NCI-H774 (cell line): ENCODE data around the gene HTR6.

Experiments
- DNase-seq: peaks from one replicate; lab custom pipeline; 2025; lab: John Stamatoyannopoulos, UW

HTR6 gene

DNA sequence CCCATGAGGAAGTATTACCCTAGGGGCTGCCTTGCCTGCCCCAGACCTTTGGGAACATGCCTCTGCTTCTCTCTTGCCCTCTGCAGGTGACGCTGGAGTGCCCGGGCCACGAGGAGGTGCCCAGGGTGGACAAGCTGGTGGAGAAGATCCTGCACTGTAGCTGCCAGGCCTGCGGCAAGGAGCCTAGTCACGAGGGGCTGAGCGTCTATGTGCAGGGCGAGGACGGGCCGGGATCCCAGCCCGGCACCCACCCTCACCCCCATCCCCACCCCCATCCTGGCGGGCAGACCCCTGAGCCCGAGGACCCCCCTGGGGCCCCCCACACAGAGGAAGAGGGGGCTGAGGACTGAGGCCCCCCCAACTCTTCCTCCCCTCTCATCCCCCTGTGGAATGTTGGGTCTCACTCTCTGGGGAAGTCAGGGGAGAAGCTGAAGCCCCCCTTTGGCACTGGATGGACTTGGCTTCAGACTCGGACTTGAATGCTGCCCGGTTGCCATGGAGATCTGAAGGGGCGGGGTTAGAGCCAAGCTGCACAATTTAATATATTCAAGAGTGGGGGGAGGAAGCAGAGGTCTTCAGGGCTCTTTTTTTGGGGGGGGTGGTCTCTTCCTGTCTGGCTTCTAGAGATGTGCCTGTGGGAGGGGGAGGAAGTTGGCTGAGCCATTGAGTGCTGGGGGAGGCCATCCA is 7.8 kb upstream of the HTR6 start:
- DNase-seq, result no peak

DNA sequence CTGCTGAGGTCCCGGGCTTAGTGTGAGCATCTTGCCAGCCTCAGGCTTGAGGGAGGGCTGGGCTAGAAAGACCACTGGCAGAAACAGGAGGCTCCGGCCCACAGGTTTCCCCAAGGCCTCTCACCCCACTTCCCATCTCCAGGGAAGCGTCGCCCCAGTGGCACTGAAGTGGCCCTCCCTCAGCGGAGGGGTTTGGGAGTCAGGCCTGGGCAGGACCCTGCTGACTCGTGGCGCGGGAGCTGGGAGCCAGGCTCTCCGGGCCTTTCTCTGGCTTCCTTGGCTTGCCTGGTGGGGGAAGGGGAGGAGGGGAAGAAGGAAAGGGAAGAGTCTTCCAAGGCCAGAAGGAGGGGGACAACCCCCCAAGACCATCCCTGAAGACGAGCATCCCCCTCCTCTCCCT is 7.2 kb upstream of the HTR6 start:
- no peak for DNase-seq

DNA sequence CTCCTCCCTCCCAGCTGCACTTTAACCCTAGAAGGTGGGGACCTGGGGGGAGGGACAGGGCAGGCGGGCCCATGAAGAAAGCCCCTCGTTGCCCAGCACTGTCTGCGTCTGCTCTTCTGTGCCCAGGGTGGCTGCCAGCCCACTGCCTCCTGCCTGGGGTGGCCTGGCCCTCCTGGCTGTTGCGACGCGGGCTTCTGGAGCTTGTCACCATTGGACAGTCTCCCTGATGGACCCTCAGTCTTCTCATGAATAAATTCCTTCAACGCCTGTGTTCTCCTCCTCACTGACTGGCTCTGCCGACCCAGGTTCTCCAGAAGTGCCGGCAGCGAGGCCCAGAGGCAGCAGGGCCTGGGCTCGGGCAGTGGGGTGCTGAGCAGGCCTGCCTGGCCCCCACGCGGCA is 6.5 kb upstream of the HTR6 start:
- no peak for DNase-seq

DNA sequence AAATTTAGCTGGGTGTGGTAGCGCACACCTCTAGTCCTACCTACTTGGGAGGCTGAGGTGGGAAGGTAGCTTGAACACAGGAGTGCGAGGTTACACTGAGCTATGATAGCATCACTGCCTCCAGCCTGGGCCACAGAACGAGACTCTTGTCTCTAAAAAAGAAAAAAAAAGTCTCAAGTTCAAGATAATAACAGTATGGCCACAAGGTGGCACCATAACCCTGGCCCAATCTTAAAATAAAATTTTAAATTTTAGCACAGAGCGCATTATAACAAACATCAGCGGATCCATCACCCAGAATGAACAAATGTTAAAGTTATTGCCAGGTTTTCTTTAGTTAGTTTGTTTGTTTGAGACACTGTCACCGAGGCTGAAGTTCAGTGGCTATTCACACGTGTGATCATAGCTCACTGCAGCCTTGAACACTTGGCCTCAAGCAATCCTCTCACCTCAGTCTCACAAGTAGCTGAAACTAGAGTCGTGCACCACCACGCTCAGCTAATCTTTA is 2.9 kb upstream of the HTR6 start:
- no peak for DNase-seq

DNA sequence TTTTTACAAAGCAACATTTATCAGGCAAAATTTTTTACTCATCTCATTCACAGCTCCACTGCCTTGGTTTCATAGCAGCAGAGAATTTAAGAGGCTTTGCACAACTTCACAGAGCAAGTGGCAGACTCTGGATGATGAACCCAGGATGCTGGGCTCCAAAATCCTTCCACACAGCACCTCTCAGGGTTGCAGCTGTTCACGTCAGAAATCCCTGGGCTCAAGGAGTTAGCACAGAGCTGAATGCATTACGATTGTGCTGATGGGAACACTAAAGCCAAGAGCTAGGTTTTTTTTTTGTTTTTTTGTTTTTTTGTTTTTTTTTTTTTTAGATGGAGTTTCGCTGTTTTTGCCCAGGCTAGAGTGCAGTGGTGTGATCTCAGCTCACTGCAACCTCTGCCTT is 2.4 kb upstream of the HTR6 start:
- DNase-seq, result no peak

DNA sequence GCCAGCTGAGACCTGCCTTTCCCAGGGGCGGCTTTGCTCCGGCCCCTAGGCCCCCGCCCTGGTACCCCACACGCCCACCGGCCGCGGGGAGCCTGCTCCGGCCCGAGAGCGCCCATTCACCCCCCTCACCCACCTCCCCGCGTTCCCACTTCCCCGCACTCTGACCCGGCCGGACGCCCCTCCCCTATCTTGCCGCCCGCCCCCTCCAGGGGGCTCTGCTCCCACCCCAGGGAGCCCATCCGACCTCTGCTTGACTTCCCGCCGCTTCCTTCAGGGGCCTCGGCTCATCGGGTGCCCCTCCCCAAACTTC is 466 bp downstream of the HTR6 start:
- DNase-seq, result no peak

DNA sequence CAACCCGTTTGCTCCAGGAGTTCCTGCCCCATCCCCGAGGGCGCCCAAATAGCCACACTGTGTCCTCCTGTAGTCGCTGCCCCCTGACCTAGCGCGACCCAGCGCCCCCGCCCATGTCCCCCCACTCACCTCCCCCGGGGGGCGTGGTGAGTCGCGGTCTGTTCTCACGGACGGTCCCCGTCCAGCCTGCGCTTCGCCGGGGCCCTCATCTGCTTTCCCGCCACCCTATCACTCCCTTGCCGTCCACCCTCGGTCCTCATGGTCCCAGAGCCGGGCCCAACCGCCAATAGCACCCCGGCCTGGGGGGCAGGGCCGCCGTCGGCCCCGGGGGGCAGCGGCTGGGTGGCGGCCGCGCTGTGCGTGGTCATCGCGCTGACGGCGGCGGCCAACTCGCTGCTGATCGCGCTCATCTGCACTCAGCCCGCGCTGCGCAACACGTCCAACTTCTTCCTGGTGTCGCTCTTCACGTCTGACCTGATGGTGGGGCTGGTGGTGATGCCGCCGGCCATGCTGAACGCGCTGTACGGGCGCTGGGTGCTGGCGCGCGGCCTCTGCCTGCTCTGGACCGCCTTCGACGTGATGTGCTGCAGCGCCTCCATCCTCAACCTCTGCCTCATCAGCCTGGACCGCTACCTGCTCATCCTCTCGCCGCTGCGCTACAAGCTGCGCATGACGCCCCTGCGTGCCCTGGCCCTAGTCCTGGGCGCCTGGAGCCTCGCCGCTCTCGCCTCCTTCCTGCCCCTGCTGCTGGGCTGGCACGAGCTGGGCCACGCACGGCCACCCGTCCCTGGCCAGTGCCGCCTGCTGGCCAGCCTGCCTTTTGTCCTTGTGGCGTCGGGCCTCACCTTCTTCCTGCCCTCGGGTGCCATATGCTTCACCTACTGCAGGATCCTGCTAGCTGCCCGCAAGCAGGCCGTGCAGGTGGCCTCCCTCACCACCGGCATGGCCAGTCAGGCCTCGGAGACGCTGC is 1.1 kb downstream of the HTR6 start:
- DNase-seq, result no peak

DNA sequence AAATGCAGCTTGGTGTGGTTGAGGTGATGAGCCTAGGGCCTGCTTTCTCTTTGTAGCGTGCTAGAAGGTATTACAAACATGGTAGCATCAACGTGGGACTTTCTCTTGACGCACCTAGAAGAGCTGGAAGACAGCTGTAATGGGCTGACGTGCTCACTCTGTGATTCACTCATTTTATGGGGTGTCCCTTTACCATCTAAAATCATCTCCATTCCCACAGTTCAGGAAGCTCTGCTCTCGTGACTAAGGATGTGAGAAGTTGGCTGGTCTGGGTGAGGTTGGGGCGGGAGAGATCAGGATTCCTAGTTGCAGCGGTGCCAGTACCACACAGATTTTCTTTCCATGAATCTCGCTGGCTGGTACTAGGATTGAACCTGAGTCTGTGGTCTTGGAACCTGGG is 4.2 kb downstream of the HTR6 start:
- DNase-seq, result no peak

DNA sequence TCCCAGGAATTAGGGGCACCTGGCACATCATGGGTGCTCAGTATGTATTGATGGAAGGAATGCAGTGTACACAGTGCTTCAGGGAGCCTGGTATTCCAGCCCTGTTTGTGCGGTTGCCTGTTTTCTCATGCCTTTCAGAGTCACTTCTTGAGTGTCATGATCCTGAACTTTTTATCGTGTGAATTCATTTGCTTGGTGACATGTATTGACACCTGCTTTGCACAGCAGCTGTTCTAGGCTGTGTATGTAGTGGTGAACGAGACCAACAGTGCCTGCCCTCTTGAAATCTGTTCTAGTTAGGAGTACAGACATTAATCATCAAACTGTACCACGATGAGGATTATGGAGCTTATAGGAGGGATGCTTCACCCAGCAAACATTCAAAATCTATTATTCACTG is 6.1 kb downstream of the HTR6 start:
- no peak for DNase-seq

DNA sequence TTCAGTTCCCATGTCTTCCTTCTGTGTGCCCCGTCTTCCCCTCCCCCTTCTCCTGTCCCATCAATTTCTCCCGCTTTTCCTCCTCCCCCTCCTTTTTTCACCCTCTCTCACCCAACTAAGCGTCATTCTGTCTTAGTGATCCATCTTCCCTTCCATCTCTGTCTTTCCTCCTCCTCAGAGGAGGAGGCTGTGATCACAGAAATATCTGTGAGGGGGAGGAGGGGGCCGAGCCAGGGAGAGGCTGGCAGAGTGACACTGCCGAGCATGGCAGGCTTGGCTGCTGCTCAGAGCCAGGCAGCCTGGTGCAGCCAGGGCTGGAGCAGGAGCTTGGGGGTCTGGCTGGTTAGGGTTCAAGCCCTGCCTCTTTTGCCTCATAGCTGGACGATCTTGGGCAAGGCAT is 7.6 kb downstream of the HTR6 start:
- no peak for DNase-seq

DNA sequence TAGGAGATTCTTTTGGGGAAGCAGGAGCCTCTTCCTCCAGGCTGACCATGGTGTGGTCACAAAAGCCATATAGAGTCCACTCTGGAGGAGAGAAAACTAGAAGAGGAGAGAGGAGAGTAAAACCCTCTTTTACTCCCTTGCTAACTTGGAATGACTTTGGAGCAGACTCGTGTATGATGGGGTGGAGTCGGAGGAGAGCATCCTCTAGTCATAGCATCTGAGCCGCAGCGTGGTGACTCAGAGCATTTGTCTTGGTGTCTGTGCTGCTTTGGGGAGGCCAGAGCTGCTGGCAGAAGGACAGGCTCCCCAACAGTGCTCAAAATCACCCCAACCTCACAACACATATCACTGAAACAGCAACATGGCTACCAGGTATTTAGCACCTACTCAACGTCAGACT is 11.1 kb downstream of the HTR6 start:
- no peak for DNase-seq

DNA sequence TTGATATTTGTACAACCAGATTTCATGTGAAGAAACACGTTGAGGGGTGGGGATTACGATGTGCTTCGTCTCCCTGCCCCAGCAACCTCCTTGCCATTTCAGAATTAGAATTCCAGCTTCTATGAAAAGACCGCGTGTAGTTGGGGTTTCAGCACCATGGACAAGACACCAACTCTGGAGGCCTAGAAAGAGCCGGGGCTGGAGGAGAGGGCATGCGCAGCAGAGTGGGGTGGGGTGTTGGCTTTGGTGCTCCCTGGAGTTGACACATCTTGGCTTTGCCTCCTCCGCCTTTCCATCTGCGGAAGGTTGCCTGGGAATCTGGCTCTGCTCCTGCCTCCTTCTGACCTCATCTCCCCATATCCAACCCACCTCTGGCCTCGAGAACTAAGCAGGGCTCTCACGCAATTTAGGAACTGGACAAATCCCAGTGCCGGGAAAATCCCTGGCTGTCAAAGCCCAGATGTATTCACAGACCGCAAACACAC is 11.8 kb downstream of the HTR6 start:
- no peak for DNase-seq

DNA sequence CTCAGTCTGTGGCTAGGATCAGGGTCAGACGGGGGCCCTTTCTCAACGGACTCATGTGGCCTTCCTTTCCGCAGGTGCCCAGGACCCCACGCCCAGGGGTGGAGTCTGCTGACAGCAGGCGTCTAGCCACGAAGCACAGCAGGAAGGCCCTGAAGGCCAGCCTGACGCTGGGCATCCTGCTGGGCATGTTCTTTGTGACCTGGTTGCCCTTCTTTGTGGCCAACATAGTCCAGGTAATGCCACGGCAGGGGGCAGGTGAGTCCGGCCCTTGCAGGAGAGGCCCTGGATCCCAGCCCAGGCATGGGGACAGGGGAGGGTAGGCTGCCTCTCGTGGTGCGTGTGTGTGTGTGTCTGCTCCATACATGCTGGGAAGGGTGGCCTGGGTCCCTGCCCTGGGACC is 13.8 kb downstream of the HTR6 start:
- no peak for DNase-seq

DNA sequence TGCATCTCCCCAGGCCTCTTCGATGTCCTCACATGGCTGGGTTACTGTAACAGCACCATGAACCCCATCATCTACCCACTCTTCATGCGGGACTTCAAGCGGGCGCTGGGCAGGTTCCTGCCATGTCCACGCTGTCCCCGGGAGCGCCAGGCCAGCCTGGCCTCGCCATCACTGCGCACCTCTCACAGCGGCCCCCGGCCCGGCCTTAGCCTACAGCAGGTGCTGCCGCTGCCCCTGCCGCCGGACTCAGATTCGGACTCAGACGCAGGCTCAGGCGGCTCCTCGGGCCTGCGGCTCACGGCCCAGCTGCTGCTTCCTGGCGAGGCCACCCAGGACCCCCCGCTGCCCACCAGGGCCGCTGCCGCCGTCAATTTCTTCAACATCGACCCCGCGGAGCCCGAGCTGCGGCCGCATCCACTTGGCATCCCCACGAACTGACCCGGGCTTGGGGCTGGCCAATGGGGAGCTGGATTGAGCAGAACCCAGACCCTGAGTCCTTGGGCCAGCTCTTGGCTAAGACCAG is 14.3 kb downstream of the HTR6 start:
- DNase-seq, result no peak

DNA sequence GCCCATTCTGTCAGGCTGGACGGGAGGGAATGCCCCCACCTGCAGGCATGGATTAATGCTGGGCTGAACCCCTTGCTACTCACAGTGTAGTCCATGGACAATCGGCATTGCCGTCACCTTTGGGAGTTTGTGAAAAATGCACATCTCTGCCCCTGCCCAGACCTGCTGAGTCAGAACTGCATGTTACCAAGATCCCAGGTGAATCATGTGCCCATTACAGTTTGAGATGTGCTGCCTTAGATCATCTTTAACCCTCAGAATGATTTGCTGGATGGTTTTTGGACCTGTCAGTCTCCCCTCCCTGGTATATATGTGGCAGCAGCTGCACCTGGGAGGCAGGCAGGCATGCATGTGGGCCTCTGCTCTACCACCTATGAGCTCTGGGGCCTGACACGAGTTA is 15.0 kb downstream of the HTR6 start:
- no peak for DNase-seq

DNA sequence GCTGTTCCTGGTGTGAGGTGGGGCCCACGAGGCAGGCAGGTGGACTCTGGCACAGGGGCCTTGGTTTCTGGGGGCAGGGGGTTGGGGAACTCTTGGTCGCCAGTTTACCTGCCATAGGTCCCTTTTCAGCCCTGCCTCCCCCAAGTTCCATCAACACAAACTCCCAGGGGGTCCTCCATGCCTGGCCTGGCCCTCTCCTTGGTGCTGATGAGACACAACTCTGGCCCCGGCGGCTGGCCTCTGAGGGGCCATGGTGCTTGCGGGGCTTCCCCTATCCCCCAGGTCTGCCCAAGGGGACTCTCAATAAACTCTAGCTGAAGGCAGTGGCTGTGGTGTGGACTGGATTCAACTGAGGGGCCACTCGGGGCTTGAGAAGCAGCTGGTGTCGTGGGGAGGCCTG is 16.0 kb downstream of the HTR6 start:
- no peak for DNase-seq

DNA sequence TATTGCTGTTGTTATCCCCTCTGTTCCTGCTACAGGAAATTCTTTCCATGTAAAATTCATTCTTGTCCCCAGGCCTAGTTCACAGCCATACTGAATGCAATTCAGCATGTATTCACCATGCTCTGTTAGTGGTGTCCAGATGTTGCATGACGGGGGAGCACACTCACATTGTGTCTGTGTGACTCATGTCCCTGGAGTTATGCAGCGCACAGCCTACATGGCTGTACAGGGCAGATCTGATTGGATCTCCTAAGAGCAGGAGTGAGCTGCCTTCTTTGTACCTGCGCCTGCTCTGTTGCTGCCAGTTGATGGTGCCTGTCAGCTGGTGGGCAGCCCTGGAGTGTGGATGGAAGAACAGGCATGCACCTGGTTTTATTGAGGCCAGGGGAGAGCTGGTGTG is 17.6 kb downstream of the HTR6 start:
- DNase-seq, result no peak

DNA sequence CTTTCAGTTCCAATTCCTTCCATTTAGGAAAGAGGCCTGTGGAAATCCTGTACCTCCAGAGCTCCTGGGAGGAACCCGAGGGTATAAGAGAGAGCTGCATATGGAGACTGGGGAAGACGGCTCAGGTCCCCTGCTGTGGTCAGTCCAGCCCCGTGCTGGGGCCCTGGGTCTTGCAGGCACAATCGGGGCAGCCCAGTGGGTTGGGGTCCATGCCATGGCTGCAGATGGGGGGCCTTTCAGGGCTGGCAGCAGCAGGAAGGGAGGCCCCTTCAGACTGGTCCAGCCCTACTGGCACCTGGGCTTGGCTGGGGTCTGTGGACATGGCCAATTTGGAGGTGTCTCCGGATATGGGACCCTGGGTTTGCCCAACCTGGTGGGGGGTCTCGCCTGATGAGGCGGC is 18.2 kb downstream of the HTR6 start:
- no peak for DNase-seq

DNA sequence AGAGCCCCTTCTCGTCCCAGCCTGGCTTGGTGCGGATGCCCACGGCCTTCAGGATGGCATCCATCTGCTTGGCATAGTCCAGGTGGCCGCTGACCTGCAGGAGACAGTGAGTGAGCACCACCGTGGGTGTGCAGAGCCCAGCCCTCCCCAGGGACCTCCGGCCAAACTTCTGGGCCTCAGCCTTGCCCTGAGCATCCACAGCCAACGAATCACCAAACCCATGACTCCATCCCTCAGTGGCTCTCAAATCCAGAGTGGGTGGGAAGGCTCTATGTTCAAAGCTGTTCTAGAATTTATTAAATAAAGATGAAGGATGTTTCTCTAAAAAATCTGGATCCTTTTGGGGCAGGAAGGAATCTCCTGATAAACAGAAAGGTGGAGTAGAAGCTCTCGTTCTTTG is 18.7 kb downstream of the HTR6 start:
- DNase-seq, result no peak

DNA sequence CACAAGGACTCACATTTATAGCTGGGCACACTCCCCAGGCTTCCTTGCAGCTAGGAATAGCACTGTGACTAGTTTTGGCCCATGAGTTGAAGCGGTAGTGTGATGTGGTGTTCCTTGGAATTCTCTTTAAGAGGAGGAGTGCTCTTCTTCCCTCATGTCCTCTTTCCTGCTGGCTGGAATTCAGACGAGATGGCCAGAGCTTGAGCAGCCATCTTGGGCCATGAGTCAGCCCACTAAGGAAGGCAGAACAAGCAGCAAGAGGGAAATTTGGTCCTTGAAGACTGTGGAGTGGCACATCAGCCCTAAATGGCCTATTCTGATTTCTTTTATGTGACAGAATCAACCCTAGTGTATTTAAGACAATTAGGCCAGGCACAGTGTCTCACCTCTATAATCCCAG is 20.0 kb downstream of the HTR6 start:
- DNase-seq, result no peak

DNA sequence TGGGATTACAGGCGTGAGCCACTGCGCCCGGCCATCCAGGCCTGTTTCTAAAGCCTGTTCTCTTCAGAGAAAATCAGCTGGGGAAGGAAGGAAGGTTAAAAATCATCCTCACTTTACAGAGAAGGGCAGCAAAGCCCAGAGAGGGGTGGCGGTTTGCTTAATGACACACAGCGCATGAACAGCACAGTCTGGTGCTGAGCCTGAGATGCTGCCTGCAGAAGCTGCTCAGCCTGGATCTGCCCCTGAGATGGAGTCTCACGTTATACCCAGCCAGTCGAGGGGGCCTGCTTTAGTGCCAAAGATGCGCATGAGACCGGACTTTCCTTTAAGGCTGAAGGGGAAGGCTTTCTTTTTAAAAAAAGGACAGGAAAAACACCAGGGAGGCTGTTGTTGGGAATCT is 21.3 kb downstream of the HTR6 start:
- DNase-seq, result no peak

DNA sequence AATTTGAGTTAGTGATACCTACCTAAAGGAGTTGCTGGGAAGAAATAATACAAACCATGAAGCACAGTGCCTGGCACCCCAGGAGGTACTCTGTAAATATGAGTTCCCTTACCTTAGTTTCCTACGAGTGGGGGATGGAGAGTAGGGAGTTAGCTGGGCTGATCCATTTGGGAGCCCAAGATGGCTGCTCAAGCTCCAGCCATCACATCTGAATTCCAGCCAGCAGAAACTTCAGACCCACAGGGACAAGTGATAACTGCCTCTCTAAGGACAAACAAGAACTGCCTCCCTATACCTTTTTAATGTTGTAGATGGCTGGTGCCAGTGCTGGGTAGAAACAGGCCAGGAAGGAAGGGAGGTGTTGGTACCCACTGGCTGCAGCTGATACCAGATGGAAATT is 22.7 kb downstream of the HTR6 start:
- DNase-seq, result no peak
